CD4-positive, alpha-beta T cell (primary cell): ENCODE data around the gene TCF12. TPM values are rescaled to one million over a fixed set of nuclear protein-coding genes. Genes with fewer than 3 reads are reported as not detected.

Experiments used
- ATAC-seq: fragments of 200-7000 bp; cut with Tn5 transposase; one replicate; pipeline ENCODE4 v1.10.0; 2022; ENCODE audit warnings: mild to moderate bottlenecking; ENCODE audit not compliant: poor library complexity
- CTCF ChIA-PET: fragments of 350-600 bp; sonication (Branson Sonifier 250); formaldehyde crosslinking; loops from one replicate; lab custom pipeline; 2021; ENCODE audit warnings: antibody characterized with exemption, inconsistent platforms; lab: Charles Lee
- POLR2A ChIA-PET: fragments of 350-600 bp; sonication (Branson Sonifier 250); formaldehyde crosslinking; loops from one replicate; lab custom pipeline; 2021; ENCODE audit warnings: antibody characterized with exemption, inconsistent platforms; lab: Charles Lee
- DNase-seq, 14 experiments: peaks; one replicate each; pipeline ENCODE4 v3.0.0-alpha.2; 2013 to 2020; ENCODE audit warnings: mixed read lengths in 2 of 14
- H3K27ac ChIP-seq, 2 donors: one replicate each; pipeline versions ENCODE4 v1.5.1 to v1.7.0; 2013; ENCODE audit warnings: low read length in 2 of 2, low read depth in 1 of 2, mild to moderate bottlenecking in 1 of 2
- H3K27me3 ChIP-seq, 2 experiments: 1 replicate in 1 of 2; 2 replicates in 1 of 2; pipeline versions ENCODE4 v1.6.1 to v1.7.0; 2013; ENCODE audit warnings: low read length in 2 of 2, control low read depth in 1 of 2, mild to moderate bottlenecking in 1 of 2, moderate library complexity in 1 of 2; ENCODE audit not compliant: insufficient read depth in 2 of 2, control insufficient read depth in 1 of 2
- H3K36me3 ChIP-seq: one replicate; pipeline ENCODE4 v1.6.1; 2013; ENCODE audit warnings: low read length, control low read depth; ENCODE audit not compliant: insufficient read depth
- H3K4me1 ChIP-seq: one replicate; pipeline ENCODE4 v1.6.1; 2013; ENCODE audit warnings: low read length, control low read depth; ENCODE audit not compliant: insufficient read depth
- H3K4me3 ChIP-seq: one replicate; pipeline ENCODE4 v1.5.1; 2013; ENCODE audit warnings: mild to moderate bottlenecking, low read length, moderate library complexity
- H3K9me3 ChIP-seq, 2 experiments: 1 replicate in 1 of 2; 2 replicates in 1 of 2; pipeline versions ENCODE4 v1.6.1 to v1.7.0; 2013; ENCODE audit warnings: low read length in 2 of 2, mild to moderate bottlenecking in 2 of 2, control low read depth in 1 of 2, moderate library complexity in 1 of 2; ENCODE audit not compliant: control insufficient read depth in 1 of 2, insufficient read depth in 1 of 2
- H3K27ac Mint-ChIP-seq: one replicate; pipeline ENCODE4 v1.8.0; 2020; ENCODE audit warnings: mixed read lengths
- H3K27me3 Mint-ChIP-seq: one replicate; pipeline ENCODE4 v1.8.0; 2021; ENCODE audit warnings: mixed read lengths
- H3K36me3 Mint-ChIP-seq: one replicate; pipeline ENCODE4 v1.8.0; 2021; ENCODE audit warnings: low read depth, mixed read lengths
- H3K4me1 Mint-ChIP-seq: one replicate; pipeline ENCODE4 v1.8.0; 2021; ENCODE audit warnings: low read depth, mixed read lengths
- H3K4me3 Mint-ChIP-seq: one replicate; pipeline ENCODE4 v1.8.0; 2020; ENCODE audit warnings: mild to moderate bottlenecking, mixed read lengths
- H3K9me3 Mint-ChIP-seq: one replicate; pipeline ENCODE4 v1.8.0; 2020; ENCODE audit warnings: mixed read lengths
- intact Hi-C, 2 experiments: fragments of 100-400 bp; cut with DNase I in 1 of 2; cut with micrococcal nuclease in 1 of 2; formaldehyde crosslinking; loops; one replicate each; pipeline versions ENCODE4 v1.15.1 to v1.9.0; 2023 to 2025; cut with DNase I, micrococcal nuclease
- total RNA-seq, 174 experiments: library from RNA in 2 of 174; stranded (reverse) in 2 of 174; gene quantifications; one replicate each; pipeline ENCODE4 v1.2.3 and lab custom pipeline; 2021 to 2026
- TF ChIP-seq, protein P1 (sequence below): fragments of 200-600 bp; IDR thresholded peaks from one replicate; pipeline ENCODE4 v1.8.0; 2022; ENCODE audit warnings: antibody characterized with exemption, mild to moderate bottlenecking

Gene TCF12
- total RNA-seq, 2 experiments from 2014 or later = 54.0 TPM

DNA sequence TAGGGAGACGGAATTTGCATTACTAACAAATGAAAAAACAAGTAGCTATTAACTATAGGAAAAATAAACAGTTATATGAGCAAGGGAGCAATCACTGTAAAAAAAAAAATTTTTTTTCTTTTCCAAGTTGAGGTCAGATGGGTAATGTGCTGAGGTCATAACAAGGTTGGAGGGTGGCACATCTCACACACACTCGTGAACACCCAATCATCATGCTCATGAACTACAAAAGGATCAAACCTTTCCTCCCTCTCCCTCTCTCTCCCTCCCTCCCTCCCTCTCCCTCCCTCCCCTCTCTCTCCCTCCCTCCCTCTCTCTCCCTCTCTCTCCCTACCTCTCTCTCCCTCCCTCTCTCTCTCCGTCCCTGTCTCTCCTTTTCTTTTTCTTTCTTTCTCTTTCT is 360.0 kb downstream of the TCF12 start:
- ATAC-seq = no peak
- Mint-ChIP-seq H3K36me3 (peaks cover 85% of the 10 kb centered on the region), H3K27me3 (no peaks in the 10 kb centered on the region), H3K27ac (no peak overlapping the region), H3K9me3 (no peaks in the 10 kb centered on the region), H3K4me1 (peaks cover under 1% of the 10 kb centered on the region), H3K4me3 (no peak overlapping the region)
- TF ChIP-seq, protein P1, sequence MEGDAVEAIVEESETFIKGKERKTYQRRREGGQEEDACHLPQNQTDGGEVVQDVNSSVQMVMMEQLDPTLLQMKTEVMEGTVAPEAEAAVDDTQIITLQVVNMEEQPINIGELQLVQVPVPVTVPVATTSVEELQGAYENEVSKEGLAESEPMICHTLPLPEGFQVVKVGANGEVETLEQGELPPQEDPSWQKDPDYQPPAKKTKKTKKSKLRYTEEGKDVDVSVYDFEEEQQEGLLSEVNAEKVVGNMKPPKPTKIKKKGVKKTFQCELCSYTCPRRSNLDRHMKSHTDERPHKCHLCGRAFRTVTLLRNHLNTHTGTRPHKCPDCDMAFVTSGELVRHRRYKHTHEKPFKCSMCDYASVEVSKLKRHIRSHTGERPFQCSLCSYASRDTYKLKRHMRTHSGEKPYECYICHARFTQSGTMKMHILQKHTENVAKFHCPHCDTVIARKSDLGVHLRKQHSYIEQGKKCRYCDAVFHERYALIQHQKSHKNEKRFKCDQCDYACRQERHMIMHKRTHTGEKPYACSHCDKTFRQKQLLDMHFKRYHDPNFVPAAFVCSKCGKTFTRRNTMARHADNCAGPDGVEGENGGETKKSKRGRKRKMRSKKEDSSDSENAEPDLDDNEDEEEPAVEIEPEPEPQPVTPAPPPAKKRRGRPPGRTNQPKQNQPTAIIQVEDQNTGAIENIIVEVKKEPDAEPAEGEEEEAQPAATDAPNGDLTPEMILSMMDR = no peak
- Histone ChIP-seq H3K4me3 (no peak overlapping the region), H3K4me1 (no peaks in the 10 kb centered on the region), H3K27me3 (no peaks in the 10 kb centered on the region), H3K36me3 (peaks cover 39% of the 10 kb centered on the region), H3K9me3 (no peaks in the 10 kb centered on the region), H3K27ac (no peak overlapping the region)
- no peak for DNase-seq
- ChIA-PET CTCF (no interaction called here), POLR2A (no interaction called here)
- intact Hi-C loops = no loop called here

DNA sequence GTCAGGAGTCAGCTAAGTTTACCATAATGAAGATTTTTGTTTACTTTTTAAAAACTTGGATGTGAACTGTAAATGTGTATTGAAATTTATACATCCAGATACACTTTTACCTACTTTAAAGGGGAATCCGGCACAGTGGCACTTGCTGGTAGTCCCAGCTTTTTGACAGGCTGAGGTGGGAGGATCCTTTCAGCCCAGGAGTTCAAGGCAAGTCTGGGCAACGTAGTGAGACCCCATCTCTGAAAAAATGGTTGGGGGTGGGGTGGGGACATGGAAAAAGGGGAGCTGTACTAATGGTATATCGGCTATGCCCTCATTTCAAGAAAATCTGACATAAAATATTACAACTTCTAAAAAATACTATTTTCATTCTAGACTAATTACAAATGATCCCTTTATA is 362.0 kb downstream of the TCF12 start:
- DNase-seq (no peak), ATAC-seq (no peak)
- CTCF ChIA-PET = interaction anchor here (1.5 kb wide), 1 partner anchor 9 kb away, joined by 4 read pairs; no protein-coding TSS in a partner anchor
- H3K27ac Mint-ChIP-seq = no peak overlapping the region
- POLR2A ChIA-PET = no interaction called here
- no peaks in the 10 kb centered on the region for H3K27me3 ChIP-seq
- H3K36me3 Mint-ChIP-seq = peaks cover 83% of the 10 kb centered on the region
- peaks cover 11% of the 10 kb centered on the region for H3K4me1 Mint-ChIP-seq
- peaks cover 32% of the 10 kb centered on the region for H3K36me3 ChIP-seq
- H3K27me3 Mint-ChIP-seq = no peaks in the 10 kb centered on the region
- H3K4me3 ChIP-seq = no peak overlapping the region
- H3K9me3 Mint-ChIP-seq = no peaks in the 10 kb centered on the region
- no peaks in the 10 kb centered on the region for H3K4me1 ChIP-seq
- no peaks in the 10 kb centered on the region for H3K9me3 ChIP-seq
- intact Hi-C loops = no loop called here
- TF ChIP-seq, protein P1 = no peak
- H3K27ac ChIP-seq = no peak overlapping the region
- no peak overlapping the region for H3K4me3 Mint-ChIP-seq

DNA sequence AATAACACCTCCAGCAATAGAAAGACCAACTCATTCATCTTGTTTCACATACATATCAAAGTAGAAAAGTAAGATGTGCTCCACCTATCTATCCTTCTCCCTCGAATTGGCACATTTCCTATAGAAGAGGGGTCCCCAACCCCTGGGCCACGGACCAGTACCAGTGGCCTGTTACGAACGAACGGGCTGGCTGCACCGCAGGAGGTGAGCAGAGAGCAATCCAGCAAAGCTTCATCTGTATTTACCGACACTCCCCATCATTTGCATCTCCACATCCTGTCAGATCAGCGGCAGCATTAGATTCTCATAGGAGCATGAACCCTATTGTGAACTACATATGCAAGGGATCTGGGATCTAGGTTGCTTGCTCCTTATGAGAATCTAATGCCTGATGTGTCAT is 362.9 kb downstream of the TCF12 start:
- TF ChIP-seq, protein P1 = no peak
- ATAC-seq = no peak
- CTCF ChIA-PET = interaction anchor here (1.5 kb wide), 1 partner anchor 8 kb away, joined by 4 read pairs; no protein-coding TSS in a partner anchor
- POLR2A ChIA-PET = no interaction called here
- intact Hi-C loops = no loop called here
- no peaks in the 10 kb centered on the region for H3K9me3 ChIP-seq
- no peak for DNase-seq
- peaks cover 83% of the 10 kb centered on the region for H3K36me3 Mint-ChIP-seq
- no peak overlapping the region for H3K4me3 Mint-ChIP-seq
- no peak overlapping the region for H3K27ac Mint-ChIP-seq
- H3K27me3 Mint-ChIP-seq = no peaks in the 10 kb centered on the region
- H3K27me3 ChIP-seq = no peaks in the 10 kb centered on the region
- H3K4me1 ChIP-seq = no peaks in the 10 kb centered on the region
- peaks cover 32% of the 10 kb centered on the region for H3K36me3 ChIP-seq
- no peak overlapping the region for H3K27ac ChIP-seq
- H3K4me3 ChIP-seq = no peak overlapping the region
- no peaks in the 10 kb centered on the region for H3K9me3 Mint-ChIP-seq
- peaks cover 11% of the 10 kb centered on the region for H3K4me1 Mint-ChIP-seq
